Naive thymus-derived CD4-positive, alpha-beta T cell (primary cell): ENCODE results near the gene EFNA1. TPM values are rescaled to one million over a fixed set of nuclear protein-coding genes. Genes with fewer than 3 reads are reported as not detected.
"Not testable (repeated sequence)": the region's sequence is repeated elsewhere in the genome, so short reads cannot be mapped to it uniquely, and the experiment has no call there.

Experiments used
- ATAC-seq: fragments of 150-1000 bp; cut with Tn5 transposase; 2 replicates; pipeline ENCODE4 v1.10.0; 2021; ENCODE audit warnings: mild to moderate bottlenecking, moderate library complexity
- CTCF ChIA-PET: fragments of 350-600 bp; sonication (Branson Sonifier 250); formaldehyde crosslinking; loops from one replicate; lab custom pipeline; 2021; ENCODE audit warnings: antibody characterized with exemption; lab: Charles Lee
- POLR2A ChIA-PET: fragments of 350-600 bp; sonication (Branson Sonifier 250); formaldehyde crosslinking; loops from one replicate; lab custom pipeline; 2021; ENCODE audit warnings: antibody characterized with exemption, inconsistent platforms; lab: Charles Lee
- DNase-seq, 9 donors: peaks; one replicate each; pipeline versions ENCODE4 v3.0.0 to v3.0.0-alpha.2; 2020 to 2022; ENCODE audit warnings: mixed read lengths in 1 of 9
- H3K27ac ChIP-seq: one replicate; pipeline ENCODE4 v1.7.0; 2013; ENCODE audit warnings: mild to moderate bottlenecking, low read depth, low read length, moderate library complexity
- H3K27me3 ChIP-seq, 2 donors: one replicate each; pipeline ENCODE4 v1.7.0; 2013; ENCODE audit warnings: low read length in 2 of 2, mild to moderate bottlenecking in 2 of 2, moderate library complexity in 2 of 2; ENCODE audit not compliant: control insufficient read depth in 2 of 2, insufficient read depth in 2 of 2
- H3K36me3 ChIP-seq, 3 experiments: 1 replicate in 2 of 3; 2 replicates in 1 of 3; pipeline ENCODE4 v1.7.0; 2013; ENCODE audit warnings: low read length in 3 of 3, mild to moderate bottlenecking in 3 of 3, moderate library complexity in 1 of 3; ENCODE audit not compliant: insufficient read depth in 3 of 3, control insufficient read depth in 2 of 3
- H3K4me1 ChIP-seq, 2 donors: one replicate each; pipeline ENCODE4 v1.7.0; 2013; ENCODE audit warnings: low read length in 2 of 2, mild to moderate bottlenecking in 2 of 2, moderate library complexity in 1 of 2; ENCODE audit not compliant: control insufficient read depth in 2 of 2, insufficient read depth in 2 of 2
- H3K4me3 ChIP-seq: 2 replicates; pipeline ENCODE4 v1.7.0; 2013; ENCODE audit warnings: mild to moderate bottlenecking, low read length
- H3K9me3 ChIP-seq, 3 experiments: 1 replicate in 2 of 3; 2 replicates in 1 of 3; pipeline ENCODE4 v1.7.0; 2013; ENCODE audit warnings: low read length in 3 of 3; ENCODE audit not compliant: control insufficient read depth in 2 of 3
- H3K27ac Mint-ChIP-seq, 9 donors: one replicate each; pipeline ENCODE4 v1.8.0; 2020 to 2022; ENCODE audit warnings: mixed read lengths in 9 of 9, mild to moderate bottlenecking in 8 of 9, moderate library complexity in 5 of 9, inconsistent platforms in 2 of 9
- H3K27me3 Mint-ChIP-seq, 5 donors: one replicate each; pipeline ENCODE4 v1.8.0; 2021 to 2022; ENCODE audit warnings: mixed read lengths in 5 of 5, mild to moderate bottlenecking in 1 of 5
- H3K36me3 Mint-ChIP-seq, 5 donors: one replicate each; pipeline ENCODE4 v1.8.0; 2020 to 2022; ENCODE audit warnings: mixed read lengths in 5 of 5, mild to moderate bottlenecking in 3 of 5, inconsistent platforms in 1 of 5
- H3K4me1 Mint-ChIP-seq, 7 donors: one replicate each; pipeline ENCODE4 v1.8.0; 2020 to 2022; ENCODE audit warnings: mixed read lengths in 7 of 7, mild to moderate bottlenecking in 3 of 7, inconsistent platforms in 1 of 7
- H3K4me3 Mint-ChIP-seq, 10 donors: one replicate each; pipeline ENCODE4 v1.8.0; 2020 to 2022; ENCODE audit warnings: mild to moderate bottlenecking in 10 of 10, mixed read lengths in 10 of 10, moderate library complexity in 6 of 10, inconsistent platforms in 2 of 10
- H3K9me3 Mint-ChIP-seq, 11 donors: one replicate each; pipeline ENCODE4 v1.8.0; 2020 to 2022; ENCODE audit warnings: mixed read lengths in 11 of 11, mild to moderate bottlenecking in 4 of 11, inconsistent platforms in 1 of 11, moderate library complexity in 1 of 11
- intact Hi-C, 2 donors: fragments of 100-400 bp; cut with micrococcal nuclease; formaldehyde crosslinking; loops; one replicate each; pipeline ENCODE4 v1.15.1; 2023
- polyA plus RNA-seq, 2 donors: library from polyadenylated mRNA; unstranded; fragments of 300-500 nt; fragmentation: Illumina TruSeq; gene quantifications; one replicate each; pipeline ENCODE4 v1.2.3, GENCODE V29; 2021
- total RNA-seq, 6 experiments: library from RNA in 5 of 6; stranded (reverse) in 5 of 6; gene quantifications; 1 replicate in 5 of 6; 2 replicates in 1 of 6; pipeline ENCODE4 v1.2.3 and lab custom pipeline; 2021 to 2026

The EFNA1 gene
- total and polyA plus RNA-seq, 7 experiments from 2014 or later = 4.0 to 16.8 (median 7.1) TPM; not detected in 1

DNA sequence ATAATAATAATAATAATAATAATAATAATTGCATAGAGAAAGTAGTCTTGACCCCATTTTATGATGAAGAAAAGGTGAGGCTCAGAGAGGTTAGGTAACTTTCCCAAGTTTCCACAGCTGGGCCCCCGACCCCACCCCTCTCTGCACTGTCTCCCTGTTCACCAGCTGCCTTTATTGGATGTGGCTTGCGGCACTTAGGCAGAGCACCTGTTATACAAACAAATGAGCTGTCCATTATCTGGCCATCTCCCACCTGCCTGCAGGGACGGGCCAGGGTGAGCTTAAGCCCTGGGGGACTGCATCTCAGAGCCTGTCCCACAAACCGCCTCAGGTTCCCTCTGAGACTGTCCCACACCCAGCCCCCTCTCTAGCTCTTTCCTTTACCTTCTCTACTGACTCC is 10.1 kb upstream of the EFNA1 start:
- intact Hi-C loops = no loop called here
- ChIA-PET CTCF (interaction anchor here (0.7 kb wide), 2 partner anchors 26 to 61 kb away, joined by 3 to 4 read pairs; no protein-coding TSS in a partner anchor), POLR2A (no interaction called here)
- Histone ChIP-seq H3K4me3 (no peak overlapping the region), H3K27ac (no peak overlapping the region), H3K9me3 (no peaks in the 10 kb centered on the region), H3K36me3 (no peaks in the 10 kb centered on the region), H3K4me1 (no peaks in the 10 kb centered on the region), H3K27me3 (no peaks in the 10 kb centered on the region)
- peak overlapping the region in 1 of 9 donors; percentile 55 for H3K27ac Mint-ChIP-seq
- no peaks in the 10 kb centered on the region for H3K36me3 Mint-ChIP-seq
- no peak overlapping the region for H3K4me3 Mint-ChIP-seq
- H3K4me1 Mint-ChIP-seq = no peaks in the 10 kb centered on the region
- H3K9me3 Mint-ChIP-seq = no peaks in the 10 kb centered on the region
- DNase-seq = no peak
- no peak for ATAC-seq
- H3K27me3 Mint-ChIP-seq = peaks cover 0 to 29% (median 0%) of the 10 kb centered on the region in 5 donors

DNA sequence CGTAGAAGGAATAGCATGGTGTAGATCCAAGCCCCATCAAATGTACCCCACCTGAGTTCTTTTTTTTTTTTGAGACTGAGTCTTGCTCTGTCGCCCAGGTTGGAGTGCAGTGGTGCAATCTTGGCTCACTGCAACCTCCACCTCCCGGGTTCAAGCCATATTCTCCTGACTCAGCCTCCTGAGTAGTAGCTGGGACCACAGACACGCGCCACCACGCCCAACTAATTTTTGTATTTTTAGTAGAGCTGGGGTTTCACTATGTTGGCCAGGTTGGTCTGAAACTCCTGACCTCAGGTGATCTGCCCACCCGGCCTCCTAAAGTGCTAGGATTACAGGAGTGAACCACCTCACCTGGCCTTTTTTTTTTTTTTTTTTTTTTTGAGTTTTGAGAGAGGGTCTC is 9.6 kb upstream of the EFNA1 start:
- H3K36me3 ChIP-seq, H3K9me3 ChIP-seq, H3K36me3 Mint-ChIP-seq, H3K27ac ChIP-seq, H3K27me3 ChIP-seq, DNase-seq, ATAC-seq, H3K9me3 Mint-ChIP-seq, H3K4me3 Mint-ChIP-seq, H3K4me3 ChIP-seq, POLR2A ChIA-PET, H3K27ac Mint-ChIP-seq, intact Hi-C loops, H3K4me1 Mint-ChIP-seq, H3K4me1 ChIP-seq: not testable (repeated sequence)
- peaks cover 0 to 34% (median 0%) of the 10 kb centered on the region in 5 donors for H3K27me3 Mint-ChIP-seq
- CTCF ChIA-PET = interaction anchor here (0.7 kb wide), 1 partner anchor 61 kb away, joined by 3 read pairs; no protein-coding TSS in a partner anchor

GRCh38 chr1:155120253-155120652 is 7.4 kb upstream of the EFNA1 start:
- Histone ChIP-seq H3K27me3 (no peaks in the 10 kb centered on the region), H3K9me3 (no peaks in the 10 kb centered on the region), H3K4me1 (no peaks in the 10 kb centered on the region), H3K36me3 (no peaks in the 10 kb centered on the region), H3K4me3 (no peak overlapping the region), H3K27ac (no peak overlapping the region)
- no peak overlapping the region for H3K4me3 Mint-ChIP-seq
- intact Hi-C loops = no loop called here
- H3K27me3 Mint-ChIP-seq = peaks cover 0 to 51% (median 0%) of the 10 kb centered on the region in 5 donors
- ChIA-PET CTCF (interaction anchor here (0.9 kb wide), 1 partner anchor 25 kb away, joined by 3 read pairs; no protein-coding TSS in a partner anchor), POLR2A (no interaction called here)
- no peaks in the 10 kb centered on the region for H3K9me3 Mint-ChIP-seq
- ATAC-seq = no peak
- DNase-seq = no peak
- H3K36me3 Mint-ChIP-seq = no peaks in the 10 kb centered on the region
- no peak overlapping the region for H3K27ac Mint-ChIP-seq
- H3K4me1 Mint-ChIP-seq = no peaks in the 10 kb centered on the region

GRCh38 chr1:155121249-155121648 is 6.4 kb upstream of the EFNA1 start:
- no peak for ATAC-seq
- no peak for DNase-seq
- Mint-ChIP-seq H3K27ac (peak overlapping the region in 1 of 9 donors; percentile 83), H3K27me3 (peaks cover 0 to 52% (median 0%) of the 10 kb centered on the region in 5 donors), H3K4me3 (no peak overlapping the region), H3K4me1 (no peaks in the 10 kb centered on the region), H3K9me3 (no peaks in the 10 kb centered on the region), H3K36me3 (no peaks in the 10 kb centered on the region)
- Histone ChIP-seq H3K36me3 (no peaks in the 10 kb centered on the region), H3K4me1 (no peaks in the 10 kb centered on the region), H3K27ac (no peak overlapping the region), H3K4me3 (no peak overlapping the region), H3K9me3 (no peaks in the 10 kb centered on the region), H3K27me3 (no peaks in the 10 kb centered on the region)
- CTCF ChIA-PET = interaction anchor here (0.5 to 0.9 kb wide), 3 partner anchors 11 to 517 kb away, joined by 3 to 5 read pairs (median 4); no protein-coding TSS in a partner anchor
- intact Hi-C loops = no loop called here
- POLR2A ChIA-PET = no interaction called here

DNA sequence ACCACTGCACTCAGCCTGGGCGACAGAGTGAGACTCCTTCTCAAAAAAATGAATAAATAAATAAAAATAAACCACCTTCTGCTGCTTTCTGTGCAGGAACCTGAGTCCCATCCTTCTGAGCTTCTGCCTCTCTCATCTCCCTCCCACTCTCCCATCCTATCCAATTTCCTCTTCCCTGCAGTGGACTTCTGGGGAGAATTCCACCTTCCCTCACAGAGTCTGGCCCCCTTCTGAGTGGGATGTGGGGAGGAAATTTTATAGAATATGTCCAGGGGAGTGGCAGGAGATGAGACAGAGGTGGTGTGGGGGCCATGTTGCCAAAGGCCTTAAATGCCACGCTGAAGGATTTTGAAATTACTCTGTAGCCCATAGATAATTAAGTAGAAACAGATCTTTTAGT is 5.4 kb upstream of the EFNA1 start:
- intact Hi-C loops = no loop called here
- CTCF ChIA-PET = no interaction called here
- H3K36me3 ChIP-seq = no peaks in the 10 kb centered on the region
- no peaks in the 10 kb centered on the region for H3K27me3 ChIP-seq
- no peak overlapping the region for H3K27ac ChIP-seq
- peaks cover 0 to 7% of the 10 kb centered on the region in 2 donors for H3K4me1 ChIP-seq
- DNase-seq = no peak
- Mint-ChIP-seq H3K4me3 (no peak overlapping the region), H3K27ac (no peak overlapping the region), H3K36me3 (peaks cover 0 to 2% (median 0%) of the 10 kb centered on the region in 5 donors), H3K9me3 (no peaks in the 10 kb centered on the region), H3K4me1 (peaks cover 6 to 8% (median 7%) of the 10 kb centered on the region in 7 donors), H3K27me3 (peaks cover 0 to 63% (median 6%) of the 10 kb centered on the region in 5 donors)
- no peak for ATAC-seq
- no peaks in the 10 kb centered on the region for H3K9me3 ChIP-seq
- no peak overlapping the region for H3K4me3 ChIP-seq
- POLR2A ChIA-PET = no interaction called here

GRCh38 chr1:155123801-155124200 is 3.9 kb upstream of the EFNA1 start:
- Mint-ChIP-seq H3K27ac (no peak overlapping the region), H3K9me3 (no peaks in the 10 kb centered on the region), H3K27me3 (peaks cover 0 to 72% (median 7%) of the 10 kb centered on the region in 5 donors), H3K4me3 (no peak overlapping the region), H3K4me1 (peaks cover 15 to 20% (median 17%) of the 10 kb centered on the region in 7 donors), H3K36me3 (peaks cover 0 to 2% (median 0%) of the 10 kb centered on the region in 5 donors)
- no peaks in the 10 kb centered on the region for H3K27me3 ChIP-seq
- H3K27ac ChIP-seq = no peak overlapping the region
- intact Hi-C loops = no loop called here
- H3K4me1 ChIP-seq = peaks cover 10 to 19% of the 10 kb centered on the region in 2 donors
- ChIA-PET POLR2A (no interaction called here), CTCF (no interaction called here)
- no peak overlapping the region for H3K4me3 ChIP-seq
- H3K9me3 ChIP-seq = no peaks in the 10 kb centered on the region
- ATAC-seq (no peak), DNase-seq (no peak)
- no peaks in the 10 kb centered on the region for H3K36me3 ChIP-seq
